A673 (cell line): ENCODE measurements around the gene WDCP. TPM values are rescaled to one million over a fixed set of nuclear protein-coding genes. Genes with fewer than 3 reads are reported as not detected.

Experiments used
- BruUV-seq: library from RNA; stranded (reverse); fragments of 400-500 nt; replicated peaks from 2 replicates; lab custom pipeline; 2021; lab: Mats Ljungman, UMichigan
- CTCF ChIA-PET: fragments of 300-600 bp; sonication (Branson Sonifier 250); formaldehyde crosslinking; loops from one replicate; lab custom pipeline; 2022; ENCODE audit warnings: antibody characterized with exemption; lab: Charles Lee
- POLR2A ChIA-PET: fragments of 300-600 bp; sonication (Branson Sonifier 250); formaldehyde crosslinking; loops from one replicate; lab custom pipeline; 2022; ENCODE audit warnings: antibody characterized with exemption; ENCODE audit not compliant: low non-redundant PET; lab: Charles Lee
- DNase-seq: peaks from one replicate; pipeline ENCODE4 v3.0.0-alpha.2; 2015; ENCODE audit warnings: low spot score
- H3K27ac ChIP-seq: fragments of 200-600 bp; sonication (generic); 2 replicates; pipeline ENCODE4 v1.5.1; 2016; ENCODE audit warnings: mixed run types, low read depth, mild to moderate bottlenecking, mixed read lengths, antibody characterized with exemption, low read length; ENCODE audit not compliant: poor library complexity, severe bottlenecking
- H3K27me3 ChIP-seq: fragments of 200-600 bp; sonication (generic); replicated peaks from 2 replicates; pipeline ENCODE4 v1.6.1; 2017; ENCODE audit warnings: mixed run types, low read depth, mild to moderate bottlenecking, mixed read lengths, antibody characterized with exemption, low read length; ENCODE audit not compliant: insufficient read depth, poor library complexity
- H3K36me3 ChIP-seq: fragments of 200-600 bp; sonication (generic); 2 replicates; pipeline ENCODE4 v1.6.1; 2016; ENCODE audit warnings: mixed run types, mild to moderate bottlenecking, mixed read lengths, antibody characterized with exemption, low read length; ENCODE audit not compliant: insufficient read depth, poor library complexity, severe bottlenecking
- H3K4me1 ChIP-seq: fragments of 200-600 bp; sonication (generic); 2 replicates; pipeline ENCODE4 v1.6.1; 2017; ENCODE audit warnings: mixed run types, mild to moderate bottlenecking, mixed read lengths, antibody characterized with exemption, low read length; ENCODE audit not compliant: insufficient read depth, poor library complexity, severe bottlenecking
- H3K4me3 ChIP-seq: fragments of 200-600 bp; sonication (generic); 2 replicates; pipeline ENCODE4 v1.5.1; 2016; ENCODE audit warnings: low read depth, mixed run types, mild to moderate bottlenecking, mixed read lengths, low read length; ENCODE audit not compliant: poor library complexity, severe bottlenecking
- H3K9me3 ChIP-seq: fragments of 200-600 bp; sonication (generic); 2 replicates; pipeline ENCODE4 v1.6.1; 2016; ENCODE audit warnings: mixed run types, low read depth, mild to moderate bottlenecking, mixed read lengths, antibody characterized with exemption, low read length; ENCODE audit not compliant: poor library complexity, severe bottlenecking
- EZH2 ChIP-seq: fragments of 200-600 bp; sonication (generic); IDR thresholded peaks from 2 replicates; pipeline ENCODE4 v1.6.1; 2017; ENCODE audit warnings: borderline replicate concordance, low read depth, mild to moderate bottlenecking, mixed read lengths, antibody characterized with exemption, low read length; ENCODE audit not compliant: poor library complexity, severe bottlenecking
- intact Hi-C: fragments of 100-400 bp; cut with micrococcal nuclease; formaldehyde crosslinking; loops from one replicate; pipeline ENCODE4 v1.10.0; 2022; ENCODE audit not compliant: unreplicated experiment
- total RNA-seq: library from RNA; stranded (reverse); gene quantifications from 2 replicates; pipeline ENCODE4 v1.2.3, GENCODE V29; 2021
- TF ChIP-seq, protein P1 (sequence below): fragments of 300-800, 200-600 bp; sonication (generic); conservative IDR thresholded peaks from 2 replicates; pipeline ENCODE4 v1.5.1; 2017; ENCODE audit warnings: low read depth, mild to moderate bottlenecking, antibody characterized with exemption, low read length, moderate library complexity, mixed read lengths

The WDCP gene
- total RNA-seq, 1 experiment from 2014 or later, result 30.8 TPM

GRCh38 chr2:24012521-24013188, 34.5 kb downstream of the WDCP start:
- BruUV-seq, result no TSS peak
- no peak for DNase-seq
- intact Hi-C loops, result no loop called here
- POLR2A ChIA-PET, result no interaction called here
- H3K9me3 ChIP-seq, result no peaks in the 10 kb centered on the region
- no peaks in the 10 kb centered on the region for H3K27me3 ChIP-seq
- TF ChIP-seq, protein P1, sequence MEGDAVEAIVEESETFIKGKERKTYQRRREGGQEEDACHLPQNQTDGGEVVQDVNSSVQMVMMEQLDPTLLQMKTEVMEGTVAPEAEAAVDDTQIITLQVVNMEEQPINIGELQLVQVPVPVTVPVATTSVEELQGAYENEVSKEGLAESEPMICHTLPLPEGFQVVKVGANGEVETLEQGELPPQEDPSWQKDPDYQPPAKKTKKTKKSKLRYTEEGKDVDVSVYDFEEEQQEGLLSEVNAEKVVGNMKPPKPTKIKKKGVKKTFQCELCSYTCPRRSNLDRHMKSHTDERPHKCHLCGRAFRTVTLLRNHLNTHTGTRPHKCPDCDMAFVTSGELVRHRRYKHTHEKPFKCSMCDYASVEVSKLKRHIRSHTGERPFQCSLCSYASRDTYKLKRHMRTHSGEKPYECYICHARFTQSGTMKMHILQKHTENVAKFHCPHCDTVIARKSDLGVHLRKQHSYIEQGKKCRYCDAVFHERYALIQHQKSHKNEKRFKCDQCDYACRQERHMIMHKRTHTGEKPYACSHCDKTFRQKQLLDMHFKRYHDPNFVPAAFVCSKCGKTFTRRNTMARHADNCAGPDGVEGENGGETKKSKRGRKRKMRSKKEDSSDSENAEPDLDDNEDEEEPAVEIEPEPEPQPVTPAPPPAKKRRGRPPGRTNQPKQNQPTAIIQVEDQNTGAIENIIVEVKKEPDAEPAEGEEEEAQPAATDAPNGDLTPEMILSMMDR, result no peak
- no peak for TF ChIP-seq EZH2
- H3K4me3 ChIP-seq, result no peak overlapping the region
- CTCF ChIA-PET, result no interaction called here
- H3K36me3 ChIP-seq, result no peaks in the 10 kb centered on the region
- no peak overlapping the region for H3K27ac ChIP-seq
- no peaks in the 10 kb centered on the region for H3K4me1 ChIP-seq

DNA sequence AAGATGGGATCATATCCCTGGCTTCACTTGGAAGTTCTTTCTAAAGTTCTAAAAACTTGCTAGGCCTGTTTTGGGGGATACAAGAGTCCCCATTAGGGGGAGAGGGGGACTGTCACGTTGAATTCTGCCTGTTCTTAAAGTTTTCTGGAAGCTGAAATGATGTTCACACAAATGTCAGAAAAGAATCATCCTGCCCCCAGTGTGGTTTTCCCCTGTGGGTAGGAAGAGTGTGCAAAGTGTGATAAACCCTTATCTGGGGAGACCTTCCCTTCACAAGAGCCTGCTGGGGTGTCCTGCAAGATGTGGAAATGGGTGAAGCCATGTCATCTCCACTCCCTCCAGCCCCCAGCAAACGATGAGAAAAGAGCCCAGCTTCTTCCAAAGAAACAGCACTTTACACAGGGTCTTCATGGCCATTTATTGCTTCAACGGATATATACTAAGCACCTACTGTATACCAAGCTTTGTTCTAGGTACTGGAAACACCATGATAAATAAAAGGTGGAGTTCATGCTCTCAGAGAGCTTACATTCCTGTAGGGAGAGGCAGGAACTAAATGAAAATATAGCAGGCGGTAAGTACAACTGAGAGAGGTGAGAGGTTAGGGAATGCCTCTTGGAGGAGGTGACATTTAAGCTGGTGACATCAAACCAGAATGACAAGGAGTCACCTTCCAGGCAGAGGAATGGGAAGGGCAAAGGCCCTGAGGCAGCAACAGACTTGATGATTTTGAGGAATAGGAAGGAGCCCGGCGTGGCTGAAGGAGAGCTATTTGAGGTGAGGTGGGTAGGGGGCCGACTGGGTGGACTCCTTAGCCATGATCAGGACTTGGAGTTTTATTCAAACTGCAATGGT, 35.7 kb downstream of the WDCP start:
- TF ChIP-seq, protein P1, result no peak
- TF ChIP-seq EZH2, result no peak
- no TSS peak for BruUV-seq
- no peaks in the 10 kb centered on the region for H3K36me3 ChIP-seq
- intact Hi-C loops, result no loop called here
- no peaks in the 10 kb centered on the region for H3K4me1 ChIP-seq
- no peaks in the 10 kb centered on the region for H3K9me3 ChIP-seq
- no peak overlapping the region for H3K4me3 ChIP-seq
- CTCF ChIA-PET, result no interaction called here
- H3K27me3 ChIP-seq, result no peaks in the 10 kb centered on the region
- no peak for DNase-seq
- no peak overlapping the region for H3K27ac ChIP-seq
- POLR2A ChIA-PET, result no interaction called here

DNA sequence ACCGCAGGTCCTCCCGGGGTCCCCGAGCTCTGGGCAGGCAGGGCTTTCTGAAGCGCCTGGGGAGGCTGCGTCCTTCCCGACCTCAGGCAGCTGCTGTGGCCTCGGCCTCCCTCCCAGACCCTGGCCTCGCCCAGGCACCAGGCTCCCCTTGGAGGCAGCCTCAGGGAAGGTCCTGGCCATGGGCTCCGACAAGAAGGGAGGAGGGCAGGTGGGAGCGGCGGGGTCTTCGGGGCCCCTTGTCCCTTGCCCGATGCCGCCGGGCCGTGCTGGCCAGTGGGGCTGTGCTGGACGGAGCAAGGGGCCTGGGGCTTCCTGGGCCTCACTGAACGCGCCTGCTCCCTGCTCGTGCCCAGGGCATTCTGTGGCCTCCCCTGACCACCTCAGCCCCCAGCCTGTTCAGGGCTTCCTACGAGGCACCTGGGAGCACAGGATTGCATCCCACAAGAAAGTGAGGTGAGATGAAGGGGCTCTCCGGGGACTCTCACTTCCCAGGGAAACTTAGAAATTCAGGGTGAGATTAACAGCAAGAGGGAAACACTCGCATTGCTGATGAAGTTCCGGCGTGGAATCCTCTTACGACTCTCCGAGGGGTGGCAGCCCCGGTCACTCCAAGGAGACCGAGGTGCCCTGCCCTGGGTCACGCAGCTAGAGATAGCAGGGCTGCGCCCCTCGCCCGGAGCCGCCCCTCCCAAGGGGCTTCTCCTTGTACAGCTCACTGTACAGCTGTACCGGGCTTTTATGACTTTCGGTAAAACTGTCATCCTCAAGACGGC, 36.5 kb downstream of the WDCP start:
- CTCF ChIA-PET, result no interaction called here
- no peak for DNase-seq
- Histone ChIP-seq H3K9me3 (no peaks in the 10 kb centered on the region), H3K4me1 (no peaks in the 10 kb centered on the region), H3K36me3 (no peaks in the 10 kb centered on the region), H3K27ac (no peak overlapping the region), H3K4me3 (no peak overlapping the region), H3K27me3 (no peaks in the 10 kb centered on the region)
- intact Hi-C loops, result no loop called here
- no TSS peak for BruUV-seq
- TF ChIP-seq EZH2, result no peak
- TF ChIP-seq, protein P1, result no peak
- POLR2A ChIA-PET, result no interaction called here
